Measurements from ENCODE around the gene NEDD4L.

The NEDD4L gene

DNA sequence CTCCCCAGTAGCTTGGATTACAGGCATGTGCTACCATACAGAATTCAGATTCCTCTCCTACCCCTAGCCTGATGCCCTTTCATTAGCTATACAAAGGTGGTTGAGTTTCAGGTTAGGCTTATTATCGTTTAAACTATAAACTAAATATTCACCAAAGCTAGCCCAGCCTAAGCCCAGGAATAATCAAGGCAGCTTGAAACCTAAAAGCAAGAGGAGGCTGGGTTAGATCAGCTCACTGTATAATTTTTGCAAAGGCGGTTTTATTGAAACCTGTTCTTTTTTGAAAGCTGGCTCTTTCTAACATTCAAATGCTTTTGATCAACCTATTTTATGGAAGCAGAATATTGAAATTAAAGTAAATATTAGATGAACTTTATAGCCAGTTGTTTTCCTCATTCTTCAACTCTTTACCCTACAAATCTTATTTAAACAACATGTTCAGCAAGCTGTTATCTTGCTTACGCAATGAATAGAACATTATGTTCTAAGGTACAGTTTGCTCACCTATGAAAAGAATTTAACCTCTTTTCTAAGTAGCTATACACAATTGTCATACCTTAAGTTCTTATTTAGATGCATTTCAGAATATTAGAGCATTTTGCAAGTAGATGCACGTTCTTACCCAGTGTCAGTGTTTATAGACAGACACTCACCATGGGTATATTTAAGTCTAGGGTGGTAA, 241.6 kb downstream of the NEDD4L start:
- no peak overlapping the region for H3K27ac ChIP-seq (ENCODE audit: low read length)
- no peak overlapping the region for H3K9ac ChIP-seq (ENCODE audit: low read depth, low read length)

DNA sequence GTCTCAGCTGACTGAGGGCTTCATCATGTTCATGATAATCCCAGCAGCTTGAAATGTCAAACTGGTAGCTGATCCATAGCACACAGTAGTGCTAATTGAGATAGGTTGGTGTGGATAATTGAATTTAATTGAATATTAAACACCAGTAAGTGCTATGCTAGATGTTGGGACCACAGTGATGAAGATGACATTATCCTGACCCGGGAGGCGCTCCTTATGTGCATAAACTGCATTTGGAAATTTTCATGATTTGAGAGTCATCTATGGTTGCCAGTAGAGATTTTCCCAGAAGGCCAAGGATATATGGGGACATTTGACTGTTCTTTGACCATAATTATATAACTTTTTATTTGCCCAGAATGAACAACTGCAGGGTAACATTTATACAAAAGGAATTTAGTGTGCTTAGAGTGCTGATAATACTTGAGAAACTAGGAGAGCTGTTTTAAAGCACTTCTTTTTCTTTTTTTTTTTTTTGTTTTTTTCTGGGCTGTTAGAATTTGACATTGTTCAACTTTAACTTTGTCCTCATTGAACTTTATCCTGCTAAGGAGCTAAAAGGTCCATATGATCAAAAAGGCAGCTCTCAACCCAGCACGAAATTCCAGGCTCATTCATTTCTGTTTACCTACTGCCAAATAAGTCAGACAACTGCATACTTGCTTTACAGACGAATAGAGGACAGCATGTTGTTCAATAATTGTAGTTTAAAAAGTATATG, 242.8 kb downstream of the NEDD4L start:
- H3K9me3 ChIP-seq (ENCODE audit: insufficient read depth, low read depth, low read length), result no peaks in the 10 kb centered on the region
- no peaks in the 10 kb centered on the region for H3K27me3 ChIP-seq (ENCODE audit: insufficient read depth, low read length)
- no peak overlapping the region for H3K27ac ChIP-seq (ENCODE audit: low read length)
- no peak overlapping the region for H3K9ac ChIP-seq (ENCODE audit: low read depth, low read length)
- no peaks in the 10 kb centered on the region for H3K36me3 ChIP-seq (ENCODE audit: insufficient read depth, low read depth, low read length)
- peaks cover 29% of the 10 kb centered on the region for H3K4me1 ChIP-seq (ENCODE audit: insufficient read depth, low read length)
- H3K4me3 ChIP-seq (ENCODE audit: low read length), result no peak overlapping the region

More for the DNA sequence above, 241.6 kb downstream of the NEDD4L start:
- Histone ChIP-seq H3K36me3 (ENCODE audit: insufficient read depth, low read depth, low read length) (no peaks in the 10 kb centered on the region), H3K9me3 (ENCODE audit: insufficient read depth, low read depth, low read length) (no peaks in the 10 kb centered on the region), H3K27me3 (ENCODE audit: insufficient read depth, low read length) (no peaks in the 10 kb centered on the region), H3K4me1 (ENCODE audit: insufficient read depth, low read length) (peaks cover 29% of the 10 kb centered on the region), H3K4me3 (ENCODE audit: low read length) (no peak overlapping the region)

DNA sequence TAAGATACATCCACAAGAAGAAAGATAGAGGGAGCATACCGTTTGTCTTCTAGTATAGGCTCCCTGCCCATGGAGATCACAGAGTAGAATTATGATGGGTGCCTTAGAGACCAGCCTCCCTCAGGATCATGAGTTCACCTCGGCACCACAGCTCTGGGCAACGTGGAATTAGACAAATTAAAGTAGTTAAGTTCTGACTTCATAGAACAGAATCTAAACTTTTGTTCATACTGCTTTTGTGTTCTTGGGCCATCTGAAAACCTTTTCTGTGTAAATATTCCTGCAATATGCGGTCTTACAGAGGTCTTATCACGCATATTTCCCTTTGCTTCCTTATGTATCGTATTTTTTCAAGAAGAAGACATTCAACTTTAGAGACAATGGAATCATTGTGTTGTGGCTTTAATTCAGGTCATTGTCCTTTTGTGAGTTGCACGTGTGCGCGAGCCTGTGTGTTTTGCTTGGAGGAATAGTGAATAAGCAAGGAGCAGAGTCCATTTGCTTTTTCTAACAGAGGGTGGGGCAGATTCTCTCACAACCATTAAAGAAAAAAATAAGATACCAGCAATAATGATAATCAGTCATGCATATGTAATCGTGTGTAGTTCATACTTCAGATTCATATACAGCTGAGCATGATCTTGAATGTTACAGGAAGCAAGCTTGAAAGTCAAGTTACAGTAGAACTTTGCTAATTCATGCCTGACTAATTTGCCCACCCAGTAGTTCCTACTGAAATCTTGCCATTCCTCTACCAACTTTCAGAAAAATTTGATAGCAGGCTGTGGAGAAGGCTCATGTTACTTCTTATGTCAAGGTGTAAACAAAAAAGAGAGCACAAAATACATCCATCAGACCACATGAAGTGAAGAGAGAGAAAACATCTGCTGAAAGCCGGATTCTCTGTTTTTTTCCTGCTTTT, 243.6 kb downstream of the NEDD4L start:
- peak overlapping the region; percentile 17; the same call in 1 of the 2 replicates for H3K4me3 ChIP-seq (ENCODE audit: low read length)
- peak overlapping the region; percentile 9; the same call in 1 of the 2 replicates for H3K9ac ChIP-seq (ENCODE audit: low read depth, low read length)
- no peak overlapping the region for H3K27ac ChIP-seq (ENCODE audit: low read length)
- H3K27me3 ChIP-seq (ENCODE audit: insufficient read depth, low read length), result no peaks in the 10 kb centered on the region
- H3K36me3 ChIP-seq (ENCODE audit: insufficient read depth, low read depth, low read length), result no peaks in the 10 kb centered on the region
- peaks cover 29% of the 10 kb centered on the region for H3K4me1 ChIP-seq (ENCODE audit: insufficient read depth, low read length)
- no peaks in the 10 kb centered on the region for H3K9me3 ChIP-seq (ENCODE audit: insufficient read depth, low read depth, low read length)

DNA sequence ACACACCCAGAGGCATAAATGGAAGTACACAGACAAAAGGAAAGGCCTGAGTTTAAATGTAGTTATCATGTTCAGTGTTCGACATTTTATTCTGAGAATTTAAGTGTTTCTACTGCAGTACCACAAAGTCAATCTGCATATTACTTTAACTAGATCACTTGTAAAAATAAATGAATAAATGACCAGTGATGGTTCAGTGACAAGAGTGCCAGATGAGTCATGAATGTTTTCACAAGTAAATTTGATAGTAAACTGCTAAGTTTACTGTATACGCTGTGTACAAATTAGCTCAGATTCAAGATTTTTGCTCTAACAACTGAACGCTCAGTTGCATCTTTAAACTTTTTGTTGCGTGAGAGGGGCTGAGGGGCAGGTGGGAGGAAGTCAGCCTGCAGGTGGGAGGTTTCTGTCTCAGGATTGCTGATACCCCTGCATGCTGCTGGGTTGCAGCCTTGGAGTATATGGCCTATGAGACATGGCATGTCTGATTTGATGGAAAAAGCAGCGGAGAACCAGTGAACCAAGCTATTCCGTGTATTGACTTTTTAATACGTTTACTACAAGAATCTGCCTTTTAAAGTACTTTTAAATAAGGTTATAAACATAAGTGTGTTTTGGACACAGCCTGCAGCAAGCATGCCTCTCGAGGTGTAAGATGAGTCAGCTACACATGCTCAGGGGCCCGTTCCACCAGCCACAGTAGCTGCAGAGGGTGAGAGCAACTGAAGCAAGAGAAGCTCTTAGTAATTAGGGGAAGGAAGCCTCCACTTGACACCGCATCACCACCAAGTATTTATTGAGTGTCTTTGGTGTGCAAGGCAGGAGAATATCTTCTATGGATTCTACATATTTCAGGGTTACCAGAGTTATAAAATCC, 245.1 kb downstream of the NEDD4L start:
- Histone ChIP-seq H3K36me3 (ENCODE audit: insufficient read depth, low read depth, low read length) (no peaks in the 10 kb centered on the region), H3K4me1 (ENCODE audit: insufficient read depth, low read length) (peaks cover 29% of the 10 kb centered on the region), H3K27ac (ENCODE audit: low read length) (no peak overlapping the region), H3K4me3 (ENCODE audit: low read length) (no peak overlapping the region), H3K9ac (ENCODE audit: low read depth, low read length) (no peak overlapping the region; the same call in 1 of the 2 replicates), H3K27me3 (ENCODE audit: insufficient read depth, low read length) (no peaks in the 10 kb centered on the region), H3K9me3 (ENCODE audit: insufficient read depth, low read depth, low read length) (no peaks in the 10 kb centered on the region)

DNA sequence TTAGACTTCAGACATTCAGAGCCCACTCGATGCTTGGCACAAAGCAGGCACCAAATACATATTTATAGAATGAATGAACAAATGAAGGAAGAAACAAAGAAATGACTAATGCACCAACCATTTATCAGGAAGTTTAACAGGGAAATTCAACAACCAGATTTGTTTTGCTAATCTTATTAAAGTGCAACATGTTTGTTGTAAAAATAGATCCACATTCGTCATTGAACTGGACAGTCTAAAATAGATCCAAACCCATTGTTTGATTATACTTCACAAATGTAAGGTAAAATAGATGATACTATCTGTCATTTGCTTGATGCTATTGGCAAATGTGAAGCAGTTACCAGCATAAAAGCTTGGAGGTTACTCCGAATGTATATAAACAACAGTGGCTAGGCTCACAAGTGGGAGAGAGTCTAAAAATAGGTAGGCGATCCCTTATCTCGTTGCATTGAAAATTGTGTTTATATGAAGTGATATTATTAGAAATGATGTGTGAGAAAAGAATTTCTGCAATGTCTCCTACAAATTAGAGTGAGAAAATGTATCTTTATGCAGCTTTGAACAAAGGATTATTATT, 246.2 kb downstream of the NEDD4L start:
- Histone ChIP-seq H3K27ac (ENCODE audit: low read length) (no peak overlapping the region), H3K9me3 (ENCODE audit: insufficient read depth, low read depth, low read length) (no peaks in the 10 kb centered on the region), H3K9ac (ENCODE audit: low read depth, low read length) (no peak overlapping the region), H3K4me1 (ENCODE audit: insufficient read depth, low read length) (peaks cover 29% of the 10 kb centered on the region), H3K27me3 (ENCODE audit: insufficient read depth, low read length) (no peaks in the 10 kb centered on the region), H3K4me3 (ENCODE audit: low read length) (no peak overlapping the region), H3K36me3 (ENCODE audit: insufficient read depth, low read depth, low read length) (no peaks in the 10 kb centered on the region)

DNA sequence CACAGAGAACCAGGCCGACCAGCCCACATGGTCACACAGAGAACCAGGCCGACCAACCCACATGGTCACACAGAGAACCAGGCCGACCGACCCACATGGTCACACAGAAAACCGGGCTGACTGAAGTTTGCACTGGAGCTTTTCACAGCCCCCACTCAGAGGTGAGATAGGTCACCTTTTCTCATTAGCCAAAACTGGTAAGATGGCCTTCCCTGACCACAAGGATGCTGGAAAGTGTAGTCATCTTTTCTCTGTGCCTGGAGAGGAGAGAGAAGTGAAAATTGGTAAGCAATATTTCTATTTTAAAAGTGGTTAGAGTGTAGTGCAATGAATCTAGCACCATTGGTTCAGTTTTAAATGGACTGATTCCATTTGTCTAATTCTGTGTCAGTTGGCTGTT, 247.1 kb downstream of the NEDD4L start:
- no peak overlapping the region for H3K4me3 ChIP-seq (ENCODE audit: low read length)
- H3K36me3 ChIP-seq (ENCODE audit: insufficient read depth, low read depth, low read length), result no peaks in the 10 kb centered on the region
- peaks cover 29% of the 10 kb centered on the region for H3K4me1 ChIP-seq (ENCODE audit: insufficient read depth, low read length)
- H3K9ac ChIP-seq (ENCODE audit: low read depth, low read length), result no peak overlapping the region
- H3K9me3 ChIP-seq (ENCODE audit: insufficient read depth, low read depth, low read length), result no peaks in the 10 kb centered on the region
- no peaks in the 10 kb centered on the region for H3K27me3 ChIP-seq (ENCODE audit: insufficient read depth, low read length)
- H3K27ac ChIP-seq (ENCODE audit: low read length), result no peak overlapping the region

DNA sequence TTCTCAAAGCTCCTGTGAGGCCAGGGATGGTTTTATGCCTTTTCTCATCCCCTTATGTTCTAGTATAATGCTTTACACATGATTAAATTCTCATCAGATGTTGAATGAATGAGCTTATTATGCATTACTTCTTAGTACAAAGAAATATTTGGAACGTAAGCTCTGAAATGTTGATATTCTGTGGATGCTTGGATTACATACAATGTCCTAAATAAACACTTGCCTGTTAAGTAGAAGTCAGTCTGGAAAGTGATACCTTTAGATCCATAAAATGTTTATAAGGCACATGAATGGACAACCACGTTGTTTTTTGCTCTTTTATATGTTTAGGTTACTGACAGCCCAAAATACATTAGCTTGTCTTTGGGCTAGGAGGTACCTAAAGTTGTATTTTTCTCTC, 248.6 kb downstream of the NEDD4L start:
- Histone ChIP-seq H3K27me3 (ENCODE audit: insufficient read depth, low read length) (no peaks in the 10 kb centered on the region), H3K27ac (ENCODE audit: low read length) (no peak overlapping the region), H3K4me3 (ENCODE audit: low read length) (no peak overlapping the region), H3K4me1 (ENCODE audit: insufficient read depth, low read length) (peaks cover 17% of the 10 kb centered on the region), H3K9ac (ENCODE audit: low read depth, low read length) (no peak overlapping the region), H3K36me3 (ENCODE audit: insufficient read depth, low read depth, low read length) (no peaks in the 10 kb centered on the region), H3K9me3 (ENCODE audit: insufficient read depth, low read depth, low read length) (no peaks in the 10 kb centered on the region)

DNA sequence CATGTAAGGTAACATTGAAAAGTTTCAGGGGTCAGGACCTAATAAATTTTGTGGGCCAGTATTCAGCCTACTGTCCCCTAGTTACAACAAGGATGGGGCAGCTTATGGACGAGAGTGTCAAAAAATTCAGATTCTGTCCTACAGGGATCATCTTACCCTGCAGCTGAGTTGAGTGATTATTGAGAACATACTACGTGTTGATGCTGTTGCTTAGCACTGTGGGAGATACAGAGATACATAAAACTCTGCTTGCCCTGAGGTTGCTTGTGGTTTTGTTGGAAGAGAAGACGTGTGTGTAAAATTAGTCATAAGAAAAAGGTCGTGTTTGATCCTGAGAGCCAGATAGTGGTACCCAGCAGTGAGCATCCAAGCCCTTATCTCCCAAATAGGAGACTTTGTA, 253.2 kb downstream of the NEDD4L start:
- no peaks in the 10 kb centered on the region for H3K27me3 ChIP-seq (ENCODE audit: insufficient read depth, low read length)
- no peak overlapping the region for H3K27ac ChIP-seq (ENCODE audit: low read length)
- H3K4me3 ChIP-seq (ENCODE audit: low read length), result no peak overlapping the region
- H3K36me3 ChIP-seq (ENCODE audit: insufficient read depth, low read depth, low read length), result no peaks in the 10 kb centered on the region
- no peaks in the 10 kb centered on the region for H3K9me3 ChIP-seq (ENCODE audit: insufficient read depth, low read depth, low read length)
- H3K9ac ChIP-seq (ENCODE audit: low read depth, low read length), result no peak overlapping the region
- H3K4me1 ChIP-seq (ENCODE audit: insufficient read depth, low read length), result no peaks in the 10 kb centered on the region

DNA sequence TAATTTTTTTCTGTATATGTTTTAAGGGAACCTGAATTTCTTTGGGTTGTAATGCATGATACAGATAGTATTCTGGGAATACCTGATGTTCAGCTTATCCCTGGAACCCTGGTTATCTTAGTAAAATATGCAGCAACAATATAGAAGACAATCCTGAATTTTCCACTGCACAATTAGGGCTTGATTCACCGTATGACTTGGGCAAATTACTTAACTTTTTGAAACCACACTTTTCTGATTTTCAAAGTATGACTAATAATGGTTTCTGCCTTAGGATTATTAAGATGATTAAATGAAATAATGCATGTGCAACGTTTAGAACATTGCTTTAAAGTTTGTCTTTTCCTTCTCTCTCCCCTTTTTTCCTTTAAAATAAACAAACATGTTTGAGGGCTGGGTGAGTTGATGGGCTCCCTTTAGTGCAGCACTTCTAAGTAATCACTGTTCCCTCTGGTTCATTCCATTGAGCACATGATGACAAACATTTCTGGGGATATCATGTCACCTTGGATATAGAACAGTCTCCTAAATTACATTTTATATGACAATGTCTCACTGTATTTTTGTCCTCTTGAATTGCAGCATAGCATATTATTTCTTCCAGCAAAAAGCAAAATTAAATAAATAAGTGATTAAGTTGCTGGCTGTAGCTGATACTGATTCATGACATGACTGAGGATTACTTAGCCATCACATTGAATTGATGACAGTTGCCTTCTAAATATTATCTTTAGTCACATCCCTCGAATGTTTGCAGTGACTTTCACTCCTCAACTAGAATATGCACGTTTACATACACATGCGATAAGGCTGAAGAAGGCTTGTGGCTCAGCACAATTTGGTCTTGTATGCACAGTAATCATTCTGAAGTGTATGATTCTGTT, 254.5 kb downstream of the NEDD4L start:
- Histone ChIP-seq H3K27ac (ENCODE audit: low read length) (no peak overlapping the region), H3K9ac (ENCODE audit: low read depth, low read length) (no peak overlapping the region), H3K4me1 (ENCODE audit: insufficient read depth, low read length) (no peaks in the 10 kb centered on the region), H3K36me3 (ENCODE audit: insufficient read depth, low read depth, low read length) (no peaks in the 10 kb centered on the region), H3K4me3 (ENCODE audit: low read length) (no peak overlapping the region), H3K9me3 (ENCODE audit: insufficient read depth, low read depth, low read length) (no peaks in the 10 kb centered on the region), H3K27me3 (ENCODE audit: insufficient read depth, low read length) (no peaks in the 10 kb centered on the region)

DNA sequence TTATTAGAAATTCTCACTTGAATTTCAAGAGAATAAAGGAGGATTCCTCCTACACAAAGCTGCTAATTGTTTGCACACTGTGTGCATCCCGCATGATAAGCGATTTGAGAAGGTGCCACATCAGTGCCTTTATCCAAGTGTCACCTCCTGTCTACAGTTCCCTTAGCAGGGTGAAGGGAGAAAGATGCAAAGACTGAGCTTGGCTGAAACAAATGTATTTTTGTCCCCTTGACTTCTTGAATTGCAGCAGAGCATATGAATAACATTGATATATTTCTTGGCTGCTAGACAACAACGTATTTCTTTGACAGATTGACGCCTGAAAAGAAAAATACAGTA, 255.1 kb downstream of the NEDD4L start:
- Histone ChIP-seq H3K9ac (ENCODE audit: low read depth, low read length) (no peak overlapping the region), H3K9me3 (ENCODE audit: insufficient read depth, low read depth, low read length) (no peaks in the 10 kb centered on the region), H3K27me3 (ENCODE audit: insufficient read depth, low read length) (no peaks in the 10 kb centered on the region), H3K4me1 (ENCODE audit: insufficient read depth, low read length) (no peaks in the 10 kb centered on the region), H3K4me3 (ENCODE audit: low read length) (no peak overlapping the region), H3K36me3 (ENCODE audit: insufficient read depth, low read depth, low read length) (no peaks in the 10 kb centered on the region), H3K27ac (ENCODE audit: low read length) (no peak overlapping the region)
